HUES64 (cell line): ENCODE results near the gene EARS2.

Experiments used
- H3K27ac ChIP-seq: 2 replicates; pipeline ENCODE4 v1.7.0; 2013; ENCODE audit warnings: low read depth, low read length, inconsistent platforms
- H3K27me3 ChIP-seq: 2 replicates; pipeline ENCODE4 v1.6.1; 2013; ENCODE audit warnings: mild to moderate bottlenecking, low read length; ENCODE audit not compliant: insufficient read depth
- H3K36me3 ChIP-seq: 2 replicates; pipeline ENCODE4 v1.6.1; 2013; ENCODE audit warnings: mild to moderate bottlenecking, low read length; ENCODE audit not compliant: insufficient read depth
- H3K4me1 ChIP-seq: 2 replicates; pipeline ENCODE4 v1.6.1; 2013; ENCODE audit warnings: mild to moderate bottlenecking, low read length, moderate library complexity; ENCODE audit not compliant: insufficient read depth
- H3K4me3 ChIP-seq: 2 replicates; pipeline ENCODE4 v1.5.1; 2013; ENCODE audit warnings: mild to moderate bottlenecking, low read length, moderate library complexity
- H3K9ac ChIP-seq: 2 replicates; pipeline ENCODE4 v1.6.1; 2013; ENCODE audit warnings: mild to moderate bottlenecking, low read depth, low read length
- H3K9me3 ChIP-seq: 2 replicates; pipeline ENCODE4 v1.6.1; 2013; ENCODE audit warnings: low read depth, low read length; ENCODE audit not compliant: insufficient read depth
- WGBS: fragments of 150-250, 120-280 bp; methylation state at CpG from one replicate; pipeline ENCODE4 v1.1.7; 2013; ENCODE audit warnings: missing lambda C conversion rate; 5-methylcytosine and 5-hydroxymethylcytosine counted together

The EARS2 gene

GRCh38 chr16:23581764-23582163 is 24.6 kb upstream of the EARS2 start:
- H3K4me3 ChIP-seq = no peak overlapping the region
- peaks cover 75% of the 10 kb centered on the region for H3K36me3 ChIP-seq

GRCh38 chr16:23580391-23580790 is 23.2 kb upstream of the EARS2 start:
- no peaks in the 10 kb centered on the region for H3K4me1 ChIP-seq
- no peak overlapping the region for H3K4me3 ChIP-seq
- H3K27me3 ChIP-seq = no peaks in the 10 kb centered on the region
- no peak overlapping the region for H3K9ac ChIP-seq
- H3K27ac ChIP-seq = no peak overlapping the region
- no peaks in the 10 kb centered on the region for H3K9me3 ChIP-seq
- peaks cover 75% of the 10 kb centered on the region for H3K36me3 ChIP-seq

More at GRCh38 chr16:23581764-23582163, 24.6 kb upstream of the EARS2 start:
- no peaks in the 10 kb centered on the region for H3K9me3 ChIP-seq
- H3K27me3 ChIP-seq = no peaks in the 10 kb centered on the region
- no peak overlapping the region for H3K27ac ChIP-seq
- H3K4me1 ChIP-seq = no peaks in the 10 kb centered on the region
- H3K9ac ChIP-seq = no peak overlapping the region

- Histone ChIP-seq H3K9ac (no peak overlapping the region), H3K36me3 (peaks cover 73% of the 10 kb centered on the region), H3K4me1 (no peaks in the 10 kb centered on the region), H3K27me3 (no peaks in the 10 kb centered on the region), H3K4me3 (no peak overlapping the region), H3K27ac (no peak overlapping the region), H3K9me3 (no peaks in the 10 kb centered on the region)
- WGBS = 93% methylated on average over 3 of the region's 4 CpGs
Observed at GRCh38 chr16:23579371-23579770, 22.2 kb upstream of the EARS2 start.

GRCh38 chr16:23578101-23578830 is 21.1 kb upstream of the EARS2 start:
- no peaks in the 10 kb centered on the region for H3K4me1 ChIP-seq
- no peak overlapping the region for H3K9ac ChIP-seq
- WGBS = 93% methylated on average over 5 of the region's 5 CpGs
- no peak overlapping the region for H3K27ac ChIP-seq
- H3K27me3 ChIP-seq = no peaks in the 10 kb centered on the region
- H3K36me3 ChIP-seq = peaks cover 81% of the 10 kb centered on the region
- H3K9me3 ChIP-seq = no peaks in the 10 kb centered on the region
- no peak overlapping the region for H3K4me3 ChIP-seq

GRCh38 chr16:23577493-23577892 is 20.3 kb upstream of the EARS2 start:
- Histone ChIP-seq H3K9ac (no peak overlapping the region), H3K9me3 (no peaks in the 10 kb centered on the region), H3K36me3 (peaks cover 87% of the 10 kb centered on the region), H3K4me1 (no peaks in the 10 kb centered on the region), H3K27ac (no peak overlapping the region), H3K4me3 (no peak overlapping the region), H3K27me3 (no peaks in the 10 kb centered on the region)
- 93% methylated on average over 2 of the region's 2 CpGs for WGBS

GRCh38 chr16:23575834-23576233 is 18.7 kb upstream of the EARS2 start:
- Histone ChIP-seq H3K9ac (no peak overlapping the region), H3K9me3 (no peaks in the 10 kb centered on the region), H3K27me3 (no peaks in the 10 kb centered on the region), H3K4me1 (no peaks in the 10 kb centered on the region), H3K4me3 (no peak overlapping the region), H3K36me3 (peaks cover 87% of the 10 kb centered on the region), H3K27ac (no peak overlapping the region)
- WGBS = 95% methylated on average over 3 of the region's 3 CpGs

GRCh38 chr16:23573817-23574216 is 16.7 kb upstream of the EARS2 start:
- no peaks in the 10 kb centered on the region for H3K9me3 ChIP-seq
- no peak overlapping the region for H3K27ac ChIP-seq
- H3K4me1 ChIP-seq = no peaks in the 10 kb centered on the region
- no peaks in the 10 kb centered on the region for H3K27me3 ChIP-seq
- H3K4me3 ChIP-seq = no peak overlapping the region
- 94% methylated on average over 5 of the region's 5 CpGs for WGBS
- no peak overlapping the region for H3K9ac ChIP-seq
- H3K36me3 ChIP-seq = peaks cover 87% of the 10 kb centered on the region

- Histone ChIP-seq H3K36me3 (peaks cover 88% of the 10 kb centered on the region), H3K9me3 (no peaks in the 10 kb centered on the region), H3K4me3 (no peak overlapping the region), H3K4me1 (no peaks in the 10 kb centered on the region), H3K9ac (no peak overlapping the region), H3K27ac (no peak overlapping the region), H3K27me3 (no peaks in the 10 kb centered on the region)
- 97% methylated on average over 8 of the region's 9 CpGs for WGBS
Observed at GRCh38 chr16:23572394-23572793, 15.2 kb upstream of the EARS2 start.

GRCh38 chr16:23571895-23572294 is 14.7 kb upstream of the EARS2 start:
- 97% methylated on average over 5 of the region's 5 CpGs for WGBS
- Histone ChIP-seq H3K9ac (no peak overlapping the region), H3K4me1 (no peaks in the 10 kb centered on the region), H3K9me3 (no peaks in the 10 kb centered on the region), H3K4me3 (no peak overlapping the region), H3K27me3 (no peaks in the 10 kb centered on the region), H3K27ac (no peak overlapping the region), H3K36me3 (peaks cover 92% of the 10 kb centered on the region)

GRCh38 chr16:23570992-23571632 is 14.0 kb upstream of the EARS2 start:
- Histone ChIP-seq H3K27ac (no peak overlapping the region), H3K27me3 (no peaks in the 10 kb centered on the region), H3K36me3 (peaks cover 95% of the 10 kb centered on the region), H3K9me3 (no peaks in the 10 kb centered on the region), H3K9ac (no peak overlapping the region), H3K4me3 (no peak overlapping the region), H3K4me1 (no peaks in the 10 kb centered on the region)
- 96% methylated on average over 8 of the region's 8 CpGs for WGBS

GRCh38 chr16:23567602-23568001 is 10.5 kb upstream of the EARS2 start:
- whole genome bisulfite sequencing = over 99% methylated on average over 3 of the region's 3 CpGs

More at GRCh38 chr16:23567602-23568001, 10.5 kb upstream of the EARS2 start:
- Histone ChIP-seq H3K36me3 (peaks cover 98% of the 10 kb centered on the region), H3K4me1 (no peaks in the 10 kb centered on the region), H3K27me3 (no peaks in the 10 kb centered on the region), H3K9me3 (no peaks in the 10 kb centered on the region), H3K4me3 (no peak overlapping the region), H3K27ac (no peak overlapping the region), H3K9ac (no peak overlapping the region)
